Neural cell (in vitro differentiated cells): Measurements from ENCODE around the gene OR7G1. TPM values are rescaled to one million over a fixed set of nuclear protein-coding genes. Genes with fewer than 3 reads are reported as not detected.

ENCODE experiments used
- H2AFZ ChIP-seq: fragments of 200-600, 300-800 bp; sonication (generic), shearing (Covaris generic); 2 replicates; pipeline ENCODE4 v1.6.0; 2014; ENCODE audit warnings: low read depth, mild to moderate bottlenecking, antibody characterized with exemption, low read length, moderate library complexity
- H3F3A ChIP-seq: fragments of 200-600 bp; shearing (Covaris generic); 2 replicates; pipeline ENCODE4 v1.6.1; 2016; ENCODE audit warnings: mild to moderate bottlenecking, moderate library complexity, mixed read lengths, antibody characterized with exemption, low read length; ENCODE audit not compliant: insufficient read depth, poor library complexity, severe bottlenecking
- H3K27ac ChIP-seq: fragments of 200-600, 300-800 bp; sonication (generic), shearing (Covaris generic); 2 replicates; pipeline ENCODE4 v1.5.1; 2014; ENCODE audit warnings: mild to moderate bottlenecking, low read length, moderate library complexity
- H3K27me3 ChIP-seq: fragments of 300-800, 200-600 bp; sonication (generic), shearing (Covaris generic); 2 replicates; pipeline ENCODE4 v1.6.0; 2014; ENCODE audit warnings: mild to moderate bottlenecking, low read depth, low read length, moderate library complexity; ENCODE audit not compliant: insufficient read depth
- H3K36me3 ChIP-seq: fragments of 300-800, 200-600 bp; sonication (generic), shearing (Covaris generic); 2 replicates; pipeline ENCODE4 v1.5.1; 2014; ENCODE audit warnings: mild to moderate bottlenecking, antibody characterized with exemption, low read length, moderate library complexity; ENCODE audit not compliant: insufficient read depth
- H3K4me2 ChIP-seq: fragments of 300-800, 200-600 bp; sonication (generic), shearing (Covaris generic); 2 replicates; pipeline ENCODE4 v1.6.0; 2014; ENCODE audit warnings: mild to moderate bottlenecking, low read length
- H3K4me3 ChIP-seq: fragments of 300-800, 200-600 bp; sonication (generic), shearing (Covaris generic); 2 replicates; pipeline ENCODE4 v1.5.1; 2014; ENCODE audit warnings: mild to moderate bottlenecking, low read length, moderate library complexity
- H3K79me2 ChIP-seq: fragments of 200-600 bp; shearing (Covaris generic); replicated peaks from 2 replicates; pipeline ENCODE4 v1.6.0; 2014; ENCODE audit warnings: mild to moderate bottlenecking, low read length, moderate library complexity; ENCODE audit not compliant: insufficient read depth
- H3K9ac ChIP-seq: fragments of 300-800, 200-600 bp; sonication (generic), shearing (Covaris generic); 2 replicates; pipeline ENCODE4 v1.6.1; 2016; ENCODE audit warnings: mild to moderate bottlenecking, low read length, mixed read lengths
- H3K9me2 ChIP-seq: fragments of 200-600 bp; shearing (Covaris generic); 2 replicates; pipeline ENCODE4 v1.6.1; 2016; ENCODE audit warnings: mild to moderate bottlenecking, low read length, mixed read lengths; ENCODE audit not compliant: insufficient read depth
- H3K9me3 ChIP-seq: fragments of 200-600, 300-800 bp; sonication (generic), shearing (Covaris generic); 2 replicates; pipeline ENCODE4 v1.6.1; 2016; ENCODE audit warnings: mild to moderate bottlenecking, mixed run types, low read length, moderate library complexity, mixed read lengths
- H4K20me1 ChIP-seq: fragments of 200-600 bp; shearing (Covaris generic); 2 replicates; pipeline ENCODE4 v1.6.1; 2016; ENCODE audit warnings: mild to moderate bottlenecking, mixed run types; ENCODE audit not compliant: insufficient read depth
- CTCF ChIP-seq: fragments of 450-650 bp; IDR thresholded peaks from 2 replicates; pipeline ENCODE4 v1.5.1; 2014; ENCODE audit warnings: antibody characterized with exemption, mild to moderate bottlenecking, moderate library complexity; ENCODE audit not compliant: poor library complexity, severe bottlenecking
- EP300 ChIP-seq: fragments of 450-650 bp; conservative IDR thresholded peaks from 2 replicates; pipeline ENCODE4 v1.6.1; 2014; ENCODE audit warnings: antibody characterized with exemption, mild to moderate bottlenecking, moderate library complexity; ENCODE audit not compliant: poor library complexity, severe bottlenecking
- EZH2 ChIP-seq: fragments of 200-600, 300-800 bp; shearing (Covaris generic), sonication (generic); IDR thresholded peaks from 2 replicates; pipeline ENCODE4 v1.6.1; 2014; ENCODE audit warnings: antibody characterized with exemption, low read length, borderline replicate concordance, mild to moderate bottlenecking; ENCODE audit not compliant: insufficient read depth, poor library complexity, severe bottlenecking
- MXI1 ChIP-seq: fragments of 450-650 bp; conservative IDR thresholded peaks from 2 replicates; pipeline ENCODE4 v1.6.1; 2014; ENCODE audit warnings: antibody characterized with exemption, mild to moderate bottlenecking; ENCODE audit not compliant: poor library complexity, severe bottlenecking
- POLR2AphosphoS5 ChIP-seq: IDR thresholded peaks from 2 replicates; pipeline ENCODE4 v1.6.1; 2012
- RAD21 ChIP-seq: fragments of 450-650 bp; conservative IDR thresholded peaks from 2 replicates; pipeline ENCODE4 v1.6.1; 2014; ENCODE audit warnings: antibody characterized with exemption, mild to moderate bottlenecking, moderate library complexity
- REST ChIP-seq: IDR thresholded peaks from 2 replicates; pipeline ENCODE4 v1.6.1; 2012; ENCODE audit warnings: borderline replicate concordance
- SMC3 ChIP-seq: fragments of 450-650 bp; conservative IDR thresholded peaks from 2 replicates; pipeline ENCODE4 v1.6.1; 2014; ENCODE audit warnings: antibody characterized with exemption, mild to moderate bottlenecking, moderate library complexity; ENCODE audit not compliant: poor library complexity
- TAF1 ChIP-seq: IDR thresholded peaks from 2 replicates; pipeline ENCODE4 v1.6.1; 2012; ENCODE audit warnings: low read depth
- polyA minus RNA-seq: library from RNA; depleted of rRNA, polyadenylated mRNA; stranded (reverse); fragments of >200 nt; gene quantifications from 2 replicates; pipeline ENCODE4 v1.2.3, GENCODE V29; 2014
- polyA plus RNA-seq: library from polyadenylated mRNA; depleted of rRNA; stranded (reverse); fragments of >200 nt; gene quantifications from 2 replicates; pipeline ENCODE4 v1.2.3, GENCODE V29; 2014

OR7G1 gene
- polyA plus RNA-seq (not detected in 2 replicates), polyA minus RNA-seq (not detected in 2 replicates)

GRCh38 chr19:9115307-9115813 lies at the start of gene OR7G1:
OR7G1 (minus strand) TSS chr19:9115763; CDS start chr19:9115763, 0 bp downstream.
- H2AFZ ChIP-seq, result no peak within 1 kb of the TSS
- H3K4me3 ChIP-seq, result no peak within 1 kb of the TSS
- H3K9me3 ChIP-seq, result no peaks in the 10 kb centered on the region
- H3K27me3 ChIP-seq, result no peaks in the 10 kb centered on the region
- no peak within 1 kb of the TSS for H3K9ac ChIP-seq
- H3K4me2 ChIP-seq, result no peak within 1 kb of the TSS
- no peaks in the 10 kb centered on the region for H3K9me2 ChIP-seq
- no peaks in the 10 kb centered on the region for H3K36me3 ChIP-seq
- no peaks in the 10 kb centered on the region for H4K20me1 ChIP-seq
- H3K79me2 ChIP-seq, result no peaks in the 10 kb centered on the region
- TF ChIP-seq TAF1, result no peak
- no peak for TF ChIP-seq EZH2
- no peak for TF ChIP-seq REST
- no peak for TF ChIP-seq SMC3
- TF ChIP-seq POLR2AphosphoS5, result no peak
- no peak for TF ChIP-seq MXI1
- no peak for TF ChIP-seq EP300
- no peak for TF ChIP-seq RAD21
- no peak for TF ChIP-seq CTCF
- H3K27ac ChIP-seq, result no peak within 1 kb of the TSS
- no peaks in the 10 kb centered on the region for H3F3A ChIP-seq

DNA sequence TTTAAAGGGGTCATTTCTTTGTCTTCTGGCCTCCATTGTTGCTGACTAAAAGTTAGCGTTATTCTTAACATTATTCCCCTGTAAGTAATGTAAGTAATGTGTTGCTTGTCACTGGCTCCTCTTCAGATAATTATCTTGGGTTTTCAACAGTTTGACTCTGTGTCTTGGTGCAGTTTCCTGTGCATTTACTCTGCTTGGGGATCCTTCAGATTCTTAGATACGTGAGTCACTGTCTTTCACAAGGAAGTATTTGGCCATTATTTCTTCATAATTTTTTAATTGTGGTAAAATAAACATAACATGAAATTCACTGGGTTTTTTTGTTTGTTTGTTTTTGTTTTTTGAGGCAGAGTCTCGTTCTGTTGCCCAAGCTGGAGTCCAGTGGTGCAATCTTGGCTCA lies 49.7 kb upstream of the OR7G1 start:
- H3K27me3 ChIP-seq, result no peaks in the 10 kb centered on the region
- peaks cover 25% of the 10 kb centered on the region for H3K36me3 ChIP-seq
- no peaks in the 10 kb centered on the region for H3K9me2 ChIP-seq
- no peak overlapping the region for H3K27ac ChIP-seq
- H2AFZ ChIP-seq, result no peak overlapping the region
- H4K20me1 ChIP-seq, result no peaks in the 10 kb centered on the region
- TF ChIP-seq TAF1 (no peak), RAD21 (no peak), POLR2AphosphoS5 (no peak), CTCF (no peak), REST (no peak), EP300 (no peak), SMC3 (no peak)
- H3K4me2 ChIP-seq, result no peak overlapping the region
- H3F3A ChIP-seq, result no peaks in the 10 kb centered on the region
- H3K79me2 ChIP-seq, result no peaks in the 10 kb centered on the region
- H3K9me3 ChIP-seq, result peaks cover 21% of the 10 kb centered on the region
- H3K9ac ChIP-seq, result no peak overlapping the region
- no peak overlapping the region for H3K4me3 ChIP-seq
